Endodermal cell (in vitro differentiated cells): ENCODE results near the gene HSF2BP. TPM values are rescaled to one million over a fixed set of nuclear protein-coding genes. Genes with fewer than 3 reads are reported as not detected.

ENCODE experiments used
- DNase-seq: peaks from one replicate; pipeline ENCODE4 v3.0.0-alpha.2; 2017
- H3K27ac ChIP-seq: 2 replicates; pipeline ENCODE4 v1.5.1; 2013; ENCODE audit warnings: mild to moderate bottlenecking, low read depth, low read length, moderate library complexity
- H3K27me3 ChIP-seq: 2 replicates; pipeline ENCODE4 v1.6.1; 2013; ENCODE audit warnings: mild to moderate bottlenecking, low read length, moderate library complexity; ENCODE audit not compliant: insufficient read depth, control insufficient read depth, poor library complexity, severe bottlenecking
- H3K36me3 ChIP-seq: 2 replicates; pipeline ENCODE4 v1.7.0; 2013; ENCODE audit warnings: mild to moderate bottlenecking, low read length, moderate library complexity; ENCODE audit not compliant: control insufficient read depth, insufficient read depth
- H3K4me1 ChIP-seq: one replicate; pipeline ENCODE4 v1.7.0; 2013; ENCODE audit warnings: low read length; ENCODE audit not compliant: control insufficient read depth, insufficient read depth
- H3K4me3 ChIP-seq: 2 replicates; pipeline ENCODE4 v1.5.1; 2013; ENCODE audit warnings: mild to moderate bottlenecking, low read length, moderate library complexity
- H3K9ac ChIP-seq: 2 replicates; pipeline ENCODE4 v1.6.1; 2013; ENCODE audit warnings: mild to moderate bottlenecking, low read length, moderate library complexity; ENCODE audit not compliant: poor library complexity, severe bottlenecking; ENCODE audit errors: extremely low read depth
- H3K9me3 ChIP-seq: 2 replicates; pipeline ENCODE4 v1.6.1; 2013; ENCODE audit warnings: mild to moderate bottlenecking, low read length, moderate library complexity; ENCODE audit not compliant: control insufficient read depth
- H3K27ac Mint-ChIP-seq: 2 replicates; pipeline ENCODE4 v1.8.0; 2020; ENCODE audit warnings: mixed read lengths
- H3K27me3 Mint-ChIP-seq: 2 replicates; pipeline ENCODE4 v1.8.0; 2021; ENCODE audit warnings: mild to moderate bottlenecking, mixed read lengths; ENCODE audit not compliant: insufficient read depth
- H3K36me3 Mint-ChIP-seq: 2 replicates; pipeline ENCODE4 v1.8.0; 2020; ENCODE audit warnings: low read depth, mixed read lengths
- H3K4me1 Mint-ChIP-seq: 2 replicates; pipeline ENCODE4 v1.8.0; 2020; ENCODE audit warnings: mixed read lengths
- H3K4me3 Mint-ChIP-seq: 2 replicates; pipeline ENCODE4 v1.8.0; 2020; ENCODE audit warnings: mild to moderate bottlenecking, moderate library complexity, mixed read lengths
- H3K9me3 Mint-ChIP-seq: 2 replicates; pipeline ENCODE4 v1.8.0; 2020; ENCODE audit warnings: mild to moderate bottlenecking, mixed read lengths
- WGBS, 2 experiments: methylation state at CpG; one replicate each; pipeline versions ENCODE4 v1.1.5 to v1.1.7; 2013; ENCODE audit warnings: missing lambda C conversion rate in 2 of 2, mixed read lengths in 1 of 2; ENCODE audit not compliant: insufficient coverage in 1 of 2, insufficient read length in 1 of 2; 5-methylcytosine and 5-hydroxymethylcytosine counted together
- total RNA-seq, 2 donors: library from RNA; stranded (reverse); fragmentation: NEBNext Ultra II Directional in 1 of 2; extraction: Animal tissue kit (Norgen Biotek cat#: 25700) in 1 of 2; gene quantifications; 2 replicates in 1 of 2; 3 replicates in 1 of 2; pipeline ENCODE4 v1.2.1, GENCODE V29; 2021
- TF ChIP-seq, protein P1 (sequence below): fragments of 200-600 bp; sonication (generic); conservative IDR thresholded peaks from 2 replicates; pipeline ENCODE4 v1.5.0; 2021; ENCODE audit warnings: antibody characterized with exemption, mild to moderate bottlenecking

The HSF2BP gene
- total RNA-seq, 2 donors from 2014 or later = 1.7 to 1.9 TPM

GRCh38 chr21:43575473-43575844 lies 83.8 kb downstream of the HSF2BP start:
- no peak overlapping the region for H3K27ac Mint-ChIP-seq
- Histone ChIP-seq H3K4me3 (no peak overlapping the region), H3K27me3 (no peaks in the 10 kb centered on the region), H3K36me3 (no peaks in the 10 kb centered on the region), H3K9me3 (no peaks in the 10 kb centered on the region), H3K9ac (no peak overlapping the region), H3K4me1 (no peaks in the 10 kb centered on the region), H3K27ac (no peak overlapping the region)
- DNase-seq = no peak
- no peaks in the 10 kb centered on the region for H3K36me3 Mint-ChIP-seq
- H3K27me3 Mint-ChIP-seq = peaks cover 3% of the 10 kb centered on the region
- 86 to 94% methylated on average over 1 to 3 of the region's 3 CpGs for WGBS, 2 experiments
- H3K9me3 Mint-ChIP-seq = no peaks in the 10 kb centered on the region
- TF ChIP-seq, protein P1, sequence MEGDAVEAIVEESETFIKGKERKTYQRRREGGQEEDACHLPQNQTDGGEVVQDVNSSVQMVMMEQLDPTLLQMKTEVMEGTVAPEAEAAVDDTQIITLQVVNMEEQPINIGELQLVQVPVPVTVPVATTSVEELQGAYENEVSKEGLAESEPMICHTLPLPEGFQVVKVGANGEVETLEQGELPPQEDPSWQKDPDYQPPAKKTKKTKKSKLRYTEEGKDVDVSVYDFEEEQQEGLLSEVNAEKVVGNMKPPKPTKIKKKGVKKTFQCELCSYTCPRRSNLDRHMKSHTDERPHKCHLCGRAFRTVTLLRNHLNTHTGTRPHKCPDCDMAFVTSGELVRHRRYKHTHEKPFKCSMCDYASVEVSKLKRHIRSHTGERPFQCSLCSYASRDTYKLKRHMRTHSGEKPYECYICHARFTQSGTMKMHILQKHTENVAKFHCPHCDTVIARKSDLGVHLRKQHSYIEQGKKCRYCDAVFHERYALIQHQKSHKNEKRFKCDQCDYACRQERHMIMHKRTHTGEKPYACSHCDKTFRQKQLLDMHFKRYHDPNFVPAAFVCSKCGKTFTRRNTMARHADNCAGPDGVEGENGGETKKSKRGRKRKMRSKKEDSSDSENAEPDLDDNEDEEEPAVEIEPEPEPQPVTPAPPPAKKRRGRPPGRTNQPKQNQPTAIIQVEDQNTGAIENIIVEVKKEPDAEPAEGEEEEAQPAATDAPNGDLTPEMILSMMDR = no peak
- no peak overlapping the region for H3K4me3 Mint-ChIP-seq
- no peaks in the 10 kb centered on the region for H3K4me1 Mint-ChIP-seq

- H3K4me1 ChIP-seq = no peaks in the 10 kb centered on the region
- no peaks in the 10 kb centered on the region for H3K36me3 ChIP-seq
- no peak for DNase-seq
- Mint-ChIP-seq H3K4me3 (no peak overlapping the region), H3K4me1 (no peaks in the 10 kb centered on the region), H3K27me3 (peaks cover 3% of the 10 kb centered on the region), H3K36me3 (no peaks in the 10 kb centered on the region), H3K27ac (peak overlapping the region; percentile 58), H3K9me3 (no peaks in the 10 kb centered on the region)
- no peaks in the 10 kb centered on the region for H3K9me3 ChIP-seq
- no peak overlapping the region for H3K27ac ChIP-seq
- H3K9ac ChIP-seq = no peak overlapping the region
- TF ChIP-seq, protein P1 = no peak
- H3K4me3 ChIP-seq = no peak overlapping the region
- 88 to 92% methylated on average over 16 to 19 of the region's 19 CpGs for WGBS, 2 experiments
- no peaks in the 10 kb centered on the region for H3K27me3 ChIP-seq
Measured at GRCh38 chr21:43574741-43575472, 84.4 kb downstream of the HSF2BP start.

DNA sequence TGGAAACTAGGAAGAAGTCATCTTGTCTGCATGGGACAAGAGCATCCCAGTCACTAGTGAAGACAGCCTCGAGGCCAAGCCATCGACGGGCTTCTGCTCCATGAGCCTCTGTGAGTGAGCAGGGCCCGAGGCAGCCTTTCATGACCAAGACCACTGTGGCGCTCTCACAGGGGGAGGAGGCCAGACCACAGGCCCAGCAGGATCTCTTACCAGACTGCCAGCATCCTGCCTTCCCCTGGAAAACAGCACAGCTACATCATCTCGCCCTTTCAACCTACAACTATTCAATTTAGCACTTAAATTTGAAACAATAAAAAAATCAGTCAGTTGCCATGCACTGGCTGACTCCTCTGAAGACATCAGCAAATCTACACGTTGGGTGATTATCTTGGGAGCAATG lies 85.4 kb downstream of the HSF2BP start:
- Histone ChIP-seq H3K9me3 (no peaks in the 10 kb centered on the region), H3K4me1 (no peaks in the 10 kb centered on the region), H3K36me3 (no peaks in the 10 kb centered on the region), H3K9ac (no peak overlapping the region), H3K4me3 (no peak overlapping the region), H3K27me3 (no peaks in the 10 kb centered on the region), H3K27ac (no peak overlapping the region)
- WGBS, 2 experiments = 92 to 95% methylated on average over 5 to 7 of the region's 7 CpGs
- Mint-ChIP-seq H3K36me3 (no peaks in the 10 kb centered on the region), H3K27me3 (peaks cover 3% of the 10 kb centered on the region), H3K9me3 (no peaks in the 10 kb centered on the region), H3K4me1 (no peaks in the 10 kb centered on the region), H3K4me3 (no peak overlapping the region), H3K27ac (no peak overlapping the region)
- TF ChIP-seq, protein P1 = no peak
- DNase-seq = no peak
